Measurements from ENCODE around the gene CCDC107.

The CCDC107 gene

DNA sequence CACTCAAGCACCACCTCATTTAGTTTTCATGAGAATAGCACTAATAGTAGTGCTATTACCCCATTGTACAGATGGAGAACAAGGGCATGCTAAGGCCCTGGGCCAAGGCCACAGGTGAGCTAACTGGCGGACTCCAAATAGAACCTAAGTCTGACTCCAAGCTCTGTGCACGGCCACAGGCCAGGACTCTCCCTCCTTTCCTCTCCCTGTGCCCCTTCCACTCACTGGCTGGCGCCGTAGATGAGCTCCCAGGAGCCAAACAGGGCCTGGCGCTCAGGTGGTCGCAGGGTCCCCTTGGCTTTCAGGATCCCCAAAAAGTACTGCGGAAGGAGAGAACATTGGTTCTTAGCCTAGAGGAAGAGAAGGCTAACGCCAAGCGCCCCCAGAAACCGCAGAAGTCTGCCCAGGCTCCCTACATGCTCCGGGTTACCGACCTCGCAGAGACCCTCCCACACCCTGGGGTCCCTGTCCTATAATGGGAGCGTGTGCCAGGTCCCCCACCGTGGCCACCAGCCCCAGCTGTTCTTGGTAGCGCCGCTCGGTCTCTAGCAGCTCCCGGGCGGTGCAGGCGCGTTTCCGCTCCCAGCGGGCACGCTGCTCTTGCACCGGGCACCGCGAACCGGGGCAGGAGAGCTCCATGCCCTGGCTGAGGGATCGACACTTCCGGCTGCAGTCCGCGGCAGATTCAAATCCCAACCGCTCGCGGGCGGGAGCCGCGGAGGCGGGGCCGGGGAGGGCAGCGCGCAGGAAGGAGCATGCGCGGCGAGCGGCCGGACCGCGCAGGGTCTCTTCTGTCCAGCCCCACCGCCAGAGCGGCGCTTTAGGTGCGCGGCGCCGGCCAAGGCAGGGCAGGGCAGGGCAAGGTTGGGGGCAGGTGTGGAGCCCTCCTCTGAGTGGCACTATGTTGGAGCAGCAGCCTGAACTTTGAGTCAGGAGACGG is 6.7 kb downstream of the CCDC107 start, which contains the start of gene ARHGEF39:
Gene ARHGEF39 (minus strand): TSS at position 665 of the 940 bp plus-strand sequence. CDS start 26 bp downstream, at position 639.
- FAIRE-seq: no peak

GRCh38 chr9:35665471-35665818 is 7.4 kb downstream of the CCDC107 start:
- no peak for FAIRE-seq

GRCh38 chr9:35666045-35666444 is 8.0 kb downstream of the CCDC107 start:
- no peak for FAIRE-seq

GRCh38 chr9:35666549-35666948 is 8.5 kb downstream of the CCDC107 start:
- FAIRE-seq: no peak

DNA sequence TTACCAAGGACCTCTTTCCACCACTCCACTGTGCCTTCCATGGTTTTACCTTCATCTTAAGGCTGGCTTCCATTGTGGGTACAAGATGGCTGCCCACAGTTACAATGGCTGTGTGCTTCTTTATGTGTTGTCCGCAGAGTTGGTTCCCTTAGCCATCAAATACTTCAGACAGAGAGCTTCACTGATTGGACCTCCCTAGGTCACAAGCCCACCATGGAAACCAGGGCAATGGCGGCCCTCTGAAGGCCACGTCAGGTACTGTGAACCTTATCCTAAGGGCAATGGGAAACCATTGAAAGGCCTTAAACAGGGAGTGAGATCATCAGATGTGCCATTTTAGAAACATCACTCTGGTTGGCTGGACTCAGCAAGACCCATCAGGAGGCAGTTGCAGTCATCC is 9.8 kb downstream of the CCDC107 start:
- no peak for FAIRE-seq

DNA sequence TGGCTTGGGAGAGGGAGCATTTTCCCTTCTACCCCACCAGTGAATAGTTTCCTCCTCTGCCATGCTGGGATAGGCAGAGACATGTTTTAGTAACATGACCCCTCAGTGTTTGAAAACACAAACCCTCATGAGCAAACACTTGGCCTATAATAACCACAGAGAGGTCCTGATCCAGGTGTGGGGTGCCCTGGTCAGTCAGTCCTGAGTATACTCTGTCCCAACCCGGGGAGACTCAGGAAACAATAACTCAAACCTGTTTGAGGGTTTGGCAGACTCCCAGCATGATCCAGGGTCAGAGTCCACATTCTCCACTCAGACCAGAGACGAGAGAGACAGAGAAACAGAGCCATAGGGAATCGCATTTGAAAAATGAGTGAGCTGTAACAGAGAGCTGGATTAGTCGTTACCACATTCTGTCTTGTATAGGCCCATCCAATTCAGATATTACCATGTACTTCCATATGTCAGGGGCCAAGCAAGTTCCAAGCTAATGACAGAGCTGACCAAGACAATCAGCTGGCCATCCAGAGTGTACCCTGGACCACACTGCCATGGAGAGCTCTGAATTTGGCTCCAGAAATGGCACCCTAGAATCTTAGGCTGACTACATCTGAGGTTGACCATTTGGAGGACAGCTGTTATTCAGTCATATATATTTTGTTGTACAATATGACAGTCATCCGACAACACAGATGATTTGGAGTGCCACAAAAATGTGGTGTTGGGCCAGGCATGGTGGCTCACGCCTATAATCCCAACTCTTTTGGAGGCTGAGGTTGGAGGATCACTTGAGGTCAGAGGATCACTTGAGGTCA is 11.4 kb downstream of the CCDC107 start:
- peak; percentile 56 for FAIRE-seq

- no peak for FAIRE-seq
Observed at GRCh38 chr9:35673132-35674024, 15.3 kb downstream of the CCDC107 start, which contains the start of gene CA9. TSS of gene CA9 (plus strand) at chr9:35673928. CDS start at chr9:35673960, 32 bp downstream.

GRCh38 chr9:35674025-35674361 is 15.9 kb downstream of the CCDC107 start:
- no peak for FAIRE-seq

DNA sequence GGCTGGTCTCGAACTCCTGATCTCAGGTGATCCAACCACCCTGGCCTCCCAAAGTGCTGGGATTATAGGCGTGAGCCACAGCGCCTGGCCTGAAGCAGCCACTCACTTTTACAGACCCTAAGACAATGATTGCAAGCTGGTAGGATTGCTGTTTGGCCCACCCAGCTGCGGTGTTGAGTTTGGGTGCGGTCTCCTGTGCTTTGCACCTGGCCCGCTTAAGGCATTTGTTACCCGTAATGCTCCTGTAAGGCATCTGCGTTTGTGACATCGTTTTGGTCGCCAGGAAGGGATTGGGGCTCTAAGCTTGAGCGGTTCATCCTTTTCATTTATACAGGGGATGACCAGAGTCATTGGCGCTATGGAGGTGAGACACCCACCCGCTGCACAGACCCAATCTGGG is 17.1 kb downstream of the CCDC107 start:
- FAIRE-seq: no peak

- no peak for FAIRE-seq
Observed at GRCh38 chr9:35675732-35676392, 17.8 kb downstream of the CCDC107 start.

DNA sequence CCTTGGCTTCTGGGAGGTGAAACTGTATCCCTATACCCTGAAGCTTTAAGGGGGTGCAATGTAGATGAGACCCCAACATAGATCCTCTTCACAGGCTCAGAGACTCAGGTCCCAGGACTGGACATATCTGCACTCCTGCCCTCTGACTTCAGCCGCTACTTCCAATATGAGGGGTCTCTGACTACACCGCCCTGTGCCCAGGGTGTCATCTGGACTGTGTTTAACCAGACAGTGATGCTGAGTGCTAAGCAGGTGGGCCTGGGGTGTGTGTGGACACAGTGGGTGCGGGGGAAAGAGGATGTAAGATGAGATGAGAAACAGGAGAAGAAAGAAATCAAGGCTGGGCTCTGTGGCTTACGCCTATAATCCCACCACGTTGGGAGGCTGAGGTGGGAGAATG is 21.0 kb downstream of the CCDC107 start:
- FAIRE-seq: no peak

GRCh38 chr9:35679766-35680330 is 21.8 kb downstream of the CCDC107 start:
- FAIRE-seq: no peak

DNA sequence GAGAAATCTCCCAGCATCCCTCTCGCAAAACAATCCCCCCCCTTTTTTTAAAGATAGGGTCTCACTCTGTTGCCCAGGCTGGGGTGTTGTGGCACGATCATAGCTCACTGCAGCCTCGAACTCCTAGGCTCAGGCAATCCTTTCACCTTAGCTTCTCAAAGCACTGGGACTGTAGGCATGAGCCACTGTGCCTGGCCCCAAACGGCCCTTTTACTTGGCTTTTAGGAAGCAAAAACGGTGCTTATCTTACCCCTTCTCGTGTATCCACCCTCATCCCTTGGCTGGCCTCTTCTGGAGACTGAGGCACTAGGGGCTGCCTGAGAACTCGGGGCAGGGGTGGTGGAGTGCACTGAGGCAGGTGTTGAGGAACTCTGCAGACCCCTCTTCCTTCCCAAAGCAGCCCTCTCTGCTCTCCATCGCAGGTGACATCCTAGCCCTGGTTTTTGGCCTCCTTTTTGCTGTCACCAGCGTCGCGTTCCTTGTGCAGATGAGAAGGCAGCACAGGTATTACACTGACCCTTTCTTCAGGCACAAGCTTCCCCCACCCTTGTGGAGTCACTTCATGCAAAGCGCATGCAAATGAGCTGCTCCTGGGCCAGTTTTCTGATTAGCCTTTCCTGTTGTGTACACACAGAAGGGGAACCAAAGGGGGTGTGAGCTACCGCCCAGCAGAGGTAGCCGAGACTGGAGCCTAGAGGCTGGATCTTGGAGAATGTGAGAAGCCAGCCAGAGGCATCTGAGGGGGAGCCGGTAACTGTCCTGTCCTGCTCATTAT is 22.4 kb downstream of the CCDC107 start:
- FAIRE-seq: no peak

GRCh38 chr9:35681341-35682002 is 23.4 kb downstream of the CCDC107 start:
- FAIRE-seq: no peak

GRCh38 chr9:35682051-35682450 is 24.0 kb downstream of the CCDC107 start:
- no peak for FAIRE-seq

DNA sequence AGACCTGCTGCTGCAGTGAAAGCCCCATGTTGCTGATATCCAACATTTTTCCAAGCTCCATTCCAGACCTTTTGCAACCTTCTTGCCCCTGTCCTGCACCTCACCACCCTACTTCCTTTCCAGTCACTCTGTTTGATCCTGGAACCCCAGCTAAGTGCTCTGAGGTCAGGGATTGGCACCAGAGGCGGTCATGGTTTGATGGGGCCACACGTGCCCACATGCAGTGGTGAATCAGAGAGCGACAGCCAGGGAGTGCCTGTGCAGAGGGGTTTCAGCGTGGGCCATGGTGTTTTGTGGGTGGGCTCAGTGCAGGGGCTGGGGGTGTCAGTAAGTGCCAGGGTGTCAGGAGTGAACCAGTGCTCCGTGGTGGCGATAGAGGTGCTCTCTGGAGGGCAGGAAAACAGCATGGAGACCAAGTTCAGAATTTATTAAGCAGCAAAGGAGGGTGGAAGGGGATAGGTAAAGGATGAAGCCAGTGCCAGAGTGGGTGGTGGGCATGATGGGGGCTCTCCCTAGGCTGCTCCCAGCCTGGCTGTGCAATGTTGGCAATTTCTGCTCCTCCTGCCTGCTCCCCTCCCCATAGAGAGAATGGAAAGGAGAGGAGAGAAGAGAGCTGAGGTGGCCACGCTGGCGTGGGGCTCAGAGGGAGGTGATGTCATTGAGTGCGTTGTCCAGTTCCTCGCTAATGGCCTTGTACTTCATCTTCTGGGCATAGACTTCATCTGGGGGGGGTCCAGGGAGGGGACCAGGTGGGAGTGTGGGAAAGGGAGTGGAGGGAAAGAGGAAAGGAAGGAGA is 24.6 kb downstream of the CCDC107 start:
- no peak for FAIRE-seq

DNA sequence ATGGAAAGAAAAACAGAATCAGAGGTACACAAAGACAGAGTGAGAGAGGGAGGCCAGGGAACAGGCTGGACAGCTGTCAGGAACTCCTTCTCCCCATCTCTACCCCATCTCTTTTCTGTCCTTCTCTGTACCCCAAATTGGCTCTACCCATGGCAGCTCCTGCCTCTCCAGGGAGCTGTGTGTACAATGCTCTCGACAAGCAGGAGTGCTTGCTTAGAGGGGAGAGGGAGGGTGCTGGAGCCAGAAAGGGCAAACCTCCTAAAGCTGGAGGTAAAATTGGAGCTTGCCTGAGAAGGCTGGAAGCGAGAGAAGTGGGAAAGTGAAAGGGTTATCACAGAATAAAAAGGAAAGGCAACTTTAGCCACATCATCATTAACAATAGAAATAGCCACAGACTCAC is 25.2 kb downstream of the CCDC107 start:
- FAIRE-seq: no peak

- no peak for FAIRE-seq
Observed at GRCh38 chr9:35684921-35685320, 26.8 kb downstream of the CCDC107 start.

DNA sequence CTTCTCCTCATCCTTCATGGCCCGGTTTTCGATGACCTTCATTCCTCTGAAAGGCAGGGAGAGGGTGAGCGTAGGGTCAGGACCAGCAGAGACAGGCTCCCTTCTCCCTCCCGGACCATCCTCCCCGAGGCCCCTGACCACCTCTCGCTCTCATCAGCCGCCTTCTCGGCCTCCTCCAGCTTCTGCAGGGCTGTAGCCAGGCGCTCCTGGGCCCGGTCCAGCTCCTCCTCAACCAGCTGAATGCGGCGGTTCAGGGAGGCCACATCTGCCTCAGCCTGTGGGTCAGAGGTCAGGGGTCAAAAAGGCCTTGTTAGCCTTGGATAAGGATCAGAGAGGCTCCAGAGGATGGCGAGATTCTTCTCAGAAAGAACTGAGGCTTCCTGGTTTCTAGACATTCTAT is 27.4 kb downstream of the CCDC107 start:
- FAIRE-seq: no peak
